ENCODE results near the gene FCHSD2.

DNA sequence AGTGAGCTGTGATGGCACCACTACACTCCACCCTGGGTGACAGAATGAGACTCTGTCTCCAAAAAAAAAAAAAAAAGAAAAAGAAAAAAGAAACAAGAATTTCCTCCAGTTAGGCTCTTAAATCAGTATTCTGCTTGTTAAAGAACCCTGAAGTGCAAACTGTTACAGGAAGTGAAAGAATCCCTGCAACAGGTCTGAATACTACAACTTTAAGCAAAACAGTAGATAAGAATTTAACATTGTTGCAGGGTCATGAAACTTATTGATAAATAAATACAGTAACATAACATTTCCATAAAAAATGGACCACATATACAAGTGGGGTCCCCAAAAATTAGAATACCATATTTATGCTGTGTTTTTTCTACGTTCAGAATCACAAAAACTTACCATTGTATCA, 35.8 kb downstream of the FCHSD2 start:
- TF ChIP-seq ZNF644 (tag; IDR thresholded peaks at IDR 0.05; ENCODE audit: low read depth) = no peak
- TF ChIP-seq E4F1 (CRISPR knock-in tag; IDR thresholded peaks at IDR 0.05; ENCODE audit: borderline replicate concordance) = no peak
- no peak for TF ChIP-seq LARP7 (IDR thresholded peaks at IDR 0.05)
- TF ChIP-seq CTCF (IDR thresholded peaks at IDR 0.05 in 2 of 3, conservative IDR thresholded peaks at IDR 0.05 in 1 of 3; ENCODE audit: insufficient read depth in 2 of 3, low read depth in 1 of 3, low read length in 3 of 3) = no peak

Measured in K562 (cell line).